Hepatocyte (in vitro differentiated cells): ENCODE results near the gene LRIT1.

Source experiments
- CTCF ChIP-seq: fragments of 200-600 bp; sonication (generic); IDR thresholded peaks from 2 replicates; pipeline ENCODE4 v1.5.1; 2016; ENCODE audit warnings: antibody characterized with exemption, mild to moderate bottlenecking; ENCODE audit not compliant: poor library complexity
- EZH2 ChIP-seq: fragments of 200-600 bp; sonication (generic); IDR thresholded peaks from 2 replicates; pipeline ENCODE4 v1.6.1; 2016; ENCODE audit warnings: antibody characterized with exemption, mild to moderate bottlenecking, borderline replicate concordance

DNA sequence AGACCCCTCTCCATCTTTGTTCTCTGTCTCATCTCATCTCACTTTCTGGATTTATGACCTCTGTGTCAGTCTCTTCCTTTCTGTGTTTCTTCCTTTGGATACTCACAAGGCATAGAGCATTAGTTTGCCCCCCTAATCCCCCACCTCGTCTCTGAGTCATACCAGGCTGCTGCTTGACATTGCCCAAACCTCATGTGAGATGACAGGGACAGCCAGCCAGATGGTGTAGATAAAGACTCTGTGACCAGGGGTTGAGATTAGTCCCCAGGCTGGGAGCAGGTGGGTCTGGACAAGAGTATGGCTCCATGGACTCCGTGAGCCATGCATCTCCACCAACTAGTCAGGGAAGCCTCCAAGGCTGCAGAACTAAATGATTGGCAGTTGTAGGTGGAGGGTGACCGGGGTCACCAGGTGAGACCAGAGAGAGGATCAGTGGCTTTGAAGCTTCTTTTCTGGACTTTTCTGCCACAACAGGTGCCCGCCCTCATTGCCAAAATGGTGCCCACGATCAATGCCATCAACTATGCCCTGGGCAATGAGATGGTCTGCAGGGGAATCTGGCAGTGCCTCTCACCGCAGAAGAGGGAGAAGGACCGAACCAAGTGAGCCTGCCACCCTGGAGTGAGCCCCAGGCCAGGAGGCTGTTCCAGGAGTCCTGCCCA lies 16.8 kb upstream of the LRIT1 start:
- TF ChIP-seq CTCF (no peak), EZH2 (no peak)
